Measurements from ENCODE around the gene CMTM7. TPM values are rescaled to one million over a fixed set of nuclear protein-coding genes. Genes with fewer than 3 reads are reported as not detected.

CMTM7 gene
- total RNA-seq, 1 donor from 2014 or later = 71.4 TPM

GRCh38 chr3:32454111-32454510 is 62.5 kb downstream of the CMTM7 start:
- no peak overlapping the region for H3K4me3 ChIP-seq (ENCODE audit: low read depth, low read length)
- no peak for DNase-seq (ENCODE audit: low read depth)
- no peak for TF ChIP-seq CTCF (conservative IDR thresholded peaks at IDR 0.05; ENCODE audit: low read depth, low read length)

GRCh38 chr3:32454731-32455608 is 63.3 kb downstream of the CMTM7 start:
- no peak for DNase-seq (ENCODE audit: low read depth)
- no peak overlapping the region for H3K4me3 ChIP-seq (ENCODE audit: low read depth, low read length)
- no peak for TF ChIP-seq CTCF (conservative IDR thresholded peaks at IDR 0.05; ENCODE audit: low read depth, low read length)

GRCh38 chr3:32455609-32456428 is 64.2 kb downstream of the CMTM7 start:
- no peak overlapping the region for H3K4me3 ChIP-seq (ENCODE audit: low read depth, low read length)
- no peak for DNase-seq (ENCODE audit: low read depth)
- TF ChIP-seq CTCF (conservative IDR thresholded peaks at IDR 0.05; ENCODE audit: low read depth, low read length) = no peak

- no peak overlapping the region for H3K4me3 ChIP-seq (ENCODE audit: low read depth, low read length)
- TF ChIP-seq CTCF (conservative IDR thresholded peaks at IDR 0.05; ENCODE audit: low read depth, low read length) = no peak
- no peak for DNase-seq (ENCODE audit: low read depth)
Observed at GRCh38 chr3:32456429-32457130, 64.9 kb downstream of the CMTM7 start.

GRCh38 chr3:32457971-32458471 is 66.4 kb downstream of the CMTM7 start:
- no peak for TF ChIP-seq CTCF (conservative IDR thresholded peaks at IDR 0.05; ENCODE audit: low read depth, low read length)
- no peak for DNase-seq (ENCODE audit: low read depth)
- H3K4me3 ChIP-seq (ENCODE audit: low read depth, low read length) = no peak overlapping the region

GRCh38 chr3:32459450-32459849 is 67.8 kb downstream of the CMTM7 start:
- TF ChIP-seq CTCF (conservative IDR thresholded peaks at IDR 0.05; ENCODE audit: low read depth, low read length) = no peak
- no peak for DNase-seq (ENCODE audit: low read depth)
- no peak overlapping the region for H3K4me3 ChIP-seq (ENCODE audit: low read depth, low read length)

Data from epithelial cell of proximal tubule (primary cell).